GM23338 (cell line): ENCODE results near the gene UBAP2. TPM values are rescaled to one million over a fixed set of nuclear protein-coding genes. Genes with fewer than 3 reads are reported as not detected.

ENCODE experiments used
- CREB1 ChIP-seq: fragments of 250-450 bp; sonication (Bioruptor Pico); IDR thresholded peaks from 2 replicates; pipeline ENCODE4 v1.5.0; 2020; ENCODE audit warnings: low read depth, mild to moderate bottlenecking, moderate library complexity
- EZH2 ChIP-seq: fragments of 200-600 bp; sonication (generic); IDR thresholded peaks from one replicate; pipeline ENCODE4 v1.8.0; 2017; ENCODE audit warnings: antibody characterized with exemption, mild to moderate bottlenecking, low read depth; ENCODE audit not compliant: unreplicated experiment
- EZH2phosphoT487 ChIP-seq: fragments of 200-600 bp; sonication (generic); IDR thresholded peaks from one replicate; pipeline ENCODE4 v1.8.1; 2018; ENCODE audit warnings: antibody characterized with exemption; ENCODE audit not compliant: unreplicated experiment
- JUNB ChIP-seq: IDR thresholded peaks from one replicate; pipeline ENCODE4 v1.6.1; 2016; ENCODE audit warnings: antibody characterized with exemption; ENCODE audit not compliant: unreplicated experiment
- NANOG ChIP-seq: IDR thresholded peaks from 2 replicates; pipeline ENCODE4 v1.6.1; 2016; ENCODE audit warnings: antibody characterized with exemption, borderline replicate concordance
- POLR2AphosphoS5 ChIP-seq: IDR thresholded peaks from 2 replicates; pipeline ENCODE4 v1.6.1; 2016; ENCODE audit warnings: antibody characterized with exemption, low read depth
- polyA plus RNA-seq: library from polyadenylated mRNA; unstranded; fragments of >200 nt; fragmentation: Nextera tagmentation; extraction: Ambion mirVana; gene quantifications from 2 replicates; pipeline ENCODE4 v1.2.1, GENCODE V29; 2016
- total RNA-seq: library from RNA; depleted of rRNA; stranded (reverse); fragments of >200 nt; shearing (Covaris generic); gene quantifications from 2 replicates; pipeline ENCODE4 v1.2.3, GENCODE V29; 2014
- TF ChIP-seq, protein P1 (sequence below): fragments of 250-450 bp; sonication (Bioruptor Pico); IDR thresholded peaks from 2 replicates; pipeline ENCODE4 v1.5.0; 2020; ENCODE audit warnings: mild to moderate bottlenecking, moderate library complexity
- TF ChIP-seq, protein P2 (sequence below): IDR thresholded peaks from one replicate; pipeline ENCODE4 v1.6.1; 2018; ENCODE audit warnings: antibody characterized with exemption; ENCODE audit not compliant: unreplicated experiment

The UBAP2 gene
- total and polyA plus RNA-seq, 2 experiments from 2014 or later = 47.4 to 56.4 TPM

DNA sequence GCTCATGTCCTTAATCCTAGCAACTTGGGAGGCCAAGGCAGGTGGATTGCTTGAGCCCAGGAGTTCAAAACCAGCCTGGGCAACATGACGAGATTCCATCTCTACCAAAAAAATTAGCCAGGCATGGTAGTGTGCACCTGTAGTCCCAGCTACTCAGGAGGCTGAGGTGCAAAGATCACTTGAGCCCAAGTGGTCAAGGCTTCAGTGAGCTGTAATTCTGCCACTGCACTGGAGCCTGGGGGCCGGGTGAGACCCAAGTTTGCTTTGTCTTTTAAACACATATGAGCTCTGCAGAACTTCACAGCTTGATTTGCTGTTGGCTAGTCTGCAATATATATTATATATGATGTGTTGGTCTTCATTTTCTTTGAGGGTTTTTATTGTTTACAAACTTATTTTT is 141.9 kb downstream of the UBAP2 start (continued):
- TF ChIP-seq, protein P1, sequence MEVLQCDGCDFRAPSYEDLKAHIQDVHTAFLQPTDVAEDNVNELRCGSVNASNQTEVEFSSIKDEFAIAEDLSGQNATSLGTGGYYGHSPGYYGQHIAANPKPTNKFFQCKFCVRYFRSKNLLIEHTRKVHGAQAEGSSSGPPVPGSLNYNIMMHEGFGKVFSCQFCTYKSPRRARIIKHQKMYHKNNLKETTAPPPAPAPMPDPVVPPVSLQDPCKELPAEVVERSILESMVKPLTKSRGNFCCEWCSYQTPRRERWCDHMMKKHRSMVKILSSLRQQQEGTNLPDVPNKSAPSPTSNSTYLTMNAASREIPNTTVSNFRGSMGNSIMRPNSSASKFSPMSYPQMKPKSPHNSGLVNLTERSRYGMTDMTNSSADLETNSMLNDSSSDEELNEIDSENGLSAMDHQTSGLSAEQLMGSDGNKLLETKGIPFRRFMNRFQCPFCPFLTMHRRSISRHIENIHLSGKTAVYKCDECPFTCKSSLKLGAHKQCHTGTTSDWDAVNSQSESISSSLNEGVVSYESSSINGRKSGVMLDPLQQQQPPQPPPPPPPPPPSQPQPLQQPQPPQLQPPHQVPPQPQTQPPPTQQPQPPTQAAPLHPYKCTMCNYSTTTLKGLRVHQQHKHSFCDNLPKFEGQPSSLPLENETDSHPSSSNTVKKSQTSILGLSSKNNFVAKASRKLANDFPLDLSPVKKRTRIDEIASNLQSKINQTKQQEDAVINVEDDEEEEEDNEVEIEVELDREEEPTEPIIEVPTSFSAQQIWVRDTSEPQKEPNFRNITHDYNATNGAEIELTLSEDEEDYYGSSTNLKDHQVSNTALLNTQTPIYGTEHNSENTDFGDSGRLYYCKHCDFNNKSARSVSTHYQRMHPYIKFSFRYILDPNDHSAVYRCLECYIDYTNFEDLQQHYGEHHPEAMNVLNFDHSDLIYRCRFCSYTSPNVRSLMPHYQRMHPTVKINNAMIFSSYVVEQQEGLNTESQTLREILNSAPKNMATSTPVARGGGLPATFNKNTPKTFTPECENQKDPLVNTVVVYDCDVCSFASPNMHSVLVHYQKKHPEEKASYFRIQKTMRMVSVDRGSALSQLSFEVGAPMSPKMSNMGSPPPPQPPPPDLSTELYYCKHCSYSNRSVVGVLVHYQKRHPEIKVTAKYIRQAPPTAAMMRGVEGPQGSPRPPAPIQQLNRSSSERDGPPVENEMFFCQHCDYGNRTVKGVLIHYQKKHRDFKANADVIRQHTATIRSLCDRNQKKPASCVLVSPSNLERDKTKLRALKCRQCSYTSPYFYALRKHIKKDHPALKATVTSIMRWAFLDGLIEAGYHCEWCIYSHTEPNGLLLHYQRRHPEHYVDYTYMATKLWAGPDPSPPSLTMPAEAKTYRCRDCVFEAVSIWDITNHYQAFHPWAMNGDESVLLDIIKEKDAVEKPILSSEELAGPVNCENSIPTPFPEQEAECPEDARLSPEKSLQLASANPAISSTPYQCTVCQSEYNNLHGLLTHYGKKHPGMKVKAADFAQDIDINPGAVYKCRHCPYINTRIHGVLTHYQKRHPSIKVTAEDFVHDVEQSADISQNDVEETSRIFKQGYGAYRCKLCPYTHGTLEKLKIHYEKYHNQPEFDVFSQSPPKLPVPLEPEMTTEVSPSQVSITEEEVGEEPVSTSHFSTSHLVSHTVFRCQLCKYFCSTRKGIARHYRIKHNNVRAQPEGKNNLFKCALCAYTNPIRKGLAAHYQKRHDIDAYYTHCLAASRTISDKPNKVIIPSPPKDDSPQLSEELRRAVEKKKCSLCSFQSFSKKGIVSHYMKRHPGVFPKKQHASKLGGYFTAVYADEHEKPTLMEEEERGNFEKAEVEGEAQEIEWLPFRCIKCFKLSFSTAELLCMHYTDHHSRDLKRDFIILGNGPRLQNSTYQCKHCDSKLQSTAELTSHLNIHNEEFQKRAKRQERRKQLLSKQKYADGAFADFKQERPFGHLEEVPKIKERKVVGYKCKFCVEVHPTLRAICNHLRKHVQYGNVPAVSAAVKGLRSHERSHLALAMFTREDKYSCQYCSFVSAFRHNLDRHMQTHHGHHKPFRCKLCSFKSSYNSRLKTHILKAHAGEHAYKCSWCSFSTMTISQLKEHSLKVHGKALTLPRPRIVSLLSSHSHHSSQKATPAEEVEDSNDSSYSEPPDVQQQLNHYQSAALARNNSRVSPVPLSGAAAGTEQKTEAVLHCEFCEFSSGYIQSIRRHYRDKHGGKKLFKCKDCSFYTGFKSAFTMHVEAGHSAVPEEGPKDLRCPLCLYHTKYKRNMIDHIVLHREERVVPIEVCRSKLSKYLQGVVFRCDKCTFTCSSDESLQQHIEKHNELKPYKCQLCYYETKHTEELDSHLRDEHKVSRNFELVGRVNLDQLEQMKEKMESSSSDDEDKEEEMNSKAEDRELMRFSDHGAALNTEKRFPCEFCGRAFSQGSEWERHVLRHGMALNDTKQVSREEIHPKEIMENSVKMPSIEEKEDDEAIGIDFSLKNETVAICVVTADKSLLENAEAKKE (CRISPR knock-in tag) = no peak
- TF ChIP-seq EZH2 = no peak
- TF ChIP-seq, protein P2, sequence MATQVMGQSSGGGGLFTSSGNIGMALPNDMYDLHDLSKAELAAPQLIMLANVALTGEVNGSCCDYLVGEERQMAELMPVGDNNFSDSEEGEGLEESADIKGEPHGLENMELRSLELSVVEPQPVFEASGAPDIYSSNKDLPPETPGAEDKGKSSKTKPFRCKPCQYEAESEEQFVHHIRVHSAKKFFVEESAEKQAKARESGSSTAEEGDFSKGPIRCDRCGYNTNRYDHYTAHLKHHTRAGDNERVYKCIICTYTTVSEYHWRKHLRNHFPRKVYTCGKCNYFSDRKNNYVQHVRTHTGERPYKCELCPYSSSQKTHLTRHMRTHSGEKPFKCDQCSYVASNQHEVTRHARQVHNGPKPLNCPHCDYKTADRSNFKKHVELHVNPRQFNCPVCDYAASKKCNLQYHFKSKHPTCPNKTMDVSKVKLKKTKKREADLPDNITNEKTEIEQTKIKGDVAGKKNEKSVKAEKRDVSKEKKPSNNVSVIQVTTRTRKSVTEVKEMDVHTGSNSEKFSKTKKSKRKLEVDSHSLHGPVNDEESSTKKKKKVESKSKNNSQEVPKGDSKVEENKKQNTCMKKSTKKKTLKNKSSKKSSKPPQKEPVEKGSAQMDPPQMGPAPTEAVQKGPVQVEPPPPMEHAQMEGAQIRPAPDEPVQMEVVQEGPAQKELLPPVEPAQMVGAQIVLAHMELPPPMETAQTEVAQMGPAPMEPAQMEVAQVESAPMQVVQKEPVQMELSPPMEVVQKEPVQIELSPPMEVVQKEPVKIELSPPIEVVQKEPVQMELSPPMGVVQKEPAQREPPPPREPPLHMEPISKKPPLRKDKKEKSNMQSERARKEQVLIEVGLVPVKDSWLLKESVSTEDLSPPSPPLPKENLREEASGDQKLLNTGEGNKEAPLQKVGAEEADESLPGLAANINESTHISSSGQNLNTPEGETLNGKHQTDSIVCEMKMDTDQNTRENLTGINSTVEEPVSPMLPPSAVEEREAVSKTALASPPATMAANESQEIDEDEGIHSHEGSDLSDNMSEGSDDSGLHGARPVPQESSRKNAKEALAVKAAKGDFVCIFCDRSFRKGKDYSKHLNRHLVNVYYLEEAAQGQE = no peak
- TF ChIP-seq NANOG = no peak
- TF ChIP-seq JUNB = no peak
- TF ChIP-seq POLR2AphosphoS5 = no peak
- no peak for TF ChIP-seq CREB1 (CRISPR knock-in tag)
- no peak for TF ChIP-seq EZH2phosphoT487
